Measurements from ENCODE around the gene TLCD5. TPM values are rescaled to one million over a fixed set of nuclear protein-coding genes. Genes with fewer than 3 reads are reported as not detected.

Gene TLCD5
- total RNA-seq, 1 experiment from 2014 or later: 6.0 TPM

DNA sequence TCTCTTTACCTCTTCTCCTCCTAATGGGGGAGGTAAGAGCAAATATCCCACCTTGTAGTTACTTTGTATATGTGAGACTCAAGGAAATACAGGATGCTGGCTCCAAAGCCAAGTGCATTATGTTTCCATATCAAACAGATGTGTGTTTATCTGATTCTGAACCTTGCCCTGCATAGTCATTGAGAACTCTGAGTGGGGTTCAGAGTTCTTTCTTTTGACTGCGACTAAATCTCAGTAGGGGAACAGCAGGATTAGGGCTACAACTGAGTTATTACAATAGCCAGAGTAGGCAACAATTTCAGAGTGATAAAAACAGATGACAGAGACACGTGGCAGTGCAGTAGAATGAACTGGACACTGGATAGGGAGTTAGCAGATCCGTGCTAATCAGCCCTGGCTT lies 34.1 kb upstream of the TLCD5 start:
- CTCF ChIA-PET: no interaction called here
- BruUV-seq (replicated peaks): no TSS peak

DNA sequence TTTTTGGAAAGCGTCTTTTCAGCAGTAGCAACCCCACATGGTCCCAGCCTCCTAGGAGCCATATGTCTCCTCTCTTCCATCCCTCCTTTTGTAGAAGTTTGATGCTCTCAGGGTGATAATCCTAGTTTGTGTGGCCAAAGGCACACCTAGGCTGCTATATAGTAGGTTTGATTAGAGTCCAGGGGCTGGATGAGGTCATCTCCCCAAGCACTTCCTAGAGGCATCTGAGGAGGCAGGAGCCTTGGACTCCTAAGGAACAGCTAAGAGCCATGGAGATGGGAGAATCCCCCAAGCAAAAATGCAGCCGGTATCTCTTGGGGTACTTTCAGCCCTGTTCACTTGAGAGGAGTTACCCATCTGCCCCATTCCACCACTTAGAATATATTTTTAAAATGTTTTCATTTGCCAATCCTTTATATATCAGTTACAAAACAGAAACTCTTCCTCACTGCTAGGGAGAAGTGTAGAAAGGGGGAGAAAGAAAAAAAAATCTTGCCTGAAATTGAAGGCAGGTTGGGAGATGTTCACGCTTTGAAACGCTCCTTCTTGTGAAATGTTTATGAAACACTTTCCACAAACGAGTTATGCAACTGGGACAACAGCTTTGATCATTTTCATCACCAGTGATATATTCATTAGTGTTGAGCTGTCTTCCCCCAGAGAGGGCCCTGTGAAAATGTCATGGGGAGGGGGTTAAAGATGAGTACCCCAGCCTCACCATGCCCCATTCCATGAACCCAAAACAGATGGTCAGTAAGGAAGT lies 31.9 kb upstream of the TLCD5 start:
- no peak for DNase-seq
- no peak overlapping the region for H3K27ac ChIP-seq
- intact Hi-C loops (cut with micrococcal nuclease; ENCODE audit: unreplicated experiment): no loop called here
- H3K79me2 ChIP-seq (ENCODE audit: low read depth): no peaks in the 10 kb centered on the region
- TF ChIP-seq, protein P1, sequence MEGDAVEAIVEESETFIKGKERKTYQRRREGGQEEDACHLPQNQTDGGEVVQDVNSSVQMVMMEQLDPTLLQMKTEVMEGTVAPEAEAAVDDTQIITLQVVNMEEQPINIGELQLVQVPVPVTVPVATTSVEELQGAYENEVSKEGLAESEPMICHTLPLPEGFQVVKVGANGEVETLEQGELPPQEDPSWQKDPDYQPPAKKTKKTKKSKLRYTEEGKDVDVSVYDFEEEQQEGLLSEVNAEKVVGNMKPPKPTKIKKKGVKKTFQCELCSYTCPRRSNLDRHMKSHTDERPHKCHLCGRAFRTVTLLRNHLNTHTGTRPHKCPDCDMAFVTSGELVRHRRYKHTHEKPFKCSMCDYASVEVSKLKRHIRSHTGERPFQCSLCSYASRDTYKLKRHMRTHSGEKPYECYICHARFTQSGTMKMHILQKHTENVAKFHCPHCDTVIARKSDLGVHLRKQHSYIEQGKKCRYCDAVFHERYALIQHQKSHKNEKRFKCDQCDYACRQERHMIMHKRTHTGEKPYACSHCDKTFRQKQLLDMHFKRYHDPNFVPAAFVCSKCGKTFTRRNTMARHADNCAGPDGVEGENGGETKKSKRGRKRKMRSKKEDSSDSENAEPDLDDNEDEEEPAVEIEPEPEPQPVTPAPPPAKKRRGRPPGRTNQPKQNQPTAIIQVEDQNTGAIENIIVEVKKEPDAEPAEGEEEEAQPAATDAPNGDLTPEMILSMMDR (conservative IDR thresholded peaks at IDR 0.05): no peak
- no peak for TF ChIP-seq EZH2 (IDR thresholded peaks at IDR 0.05; ENCODE audit: low read depth)
- BruUV-seq (replicated peaks): no TSS peak
- H3K9me3 ChIP-seq (ENCODE audit: insufficient read depth, low read depth): no peaks in the 10 kb centered on the region
- H3K9me2 ChIP-seq (ENCODE audit: insufficient read depth): no peaks in the 10 kb centered on the region
- H3K36me3 ChIP-seq (ENCODE audit: low read depth): no peaks in the 10 kb centered on the region
- CTCF ChIA-PET: interaction anchor here (0.6 to 1.2 kb wide), 2 partner anchors 57 to 924 kb away, joined by 3 read pairs; no protein-coding TSS in a partner anchor
- H3K4me3 ChIP-seq: no peak overlapping the region
- POLR2A ChIA-PET (ENCODE audit: unreplicated experiment): no interaction called here
- H3F3A ChIP-seq (ENCODE audit: insufficient read depth, low read depth): peaks cover 9% of the 10 kb centered on the region; the same call in 1 of the 2 replicates
- no peaks in the 10 kb centered on the region for H3K27me3 ChIP-seq (ENCODE audit: insufficient read depth, low read depth)
- no peaks in the 10 kb centered on the region for H4K20me1 ChIP-seq (ENCODE audit: insufficient read depth)
- H3K4me1 ChIP-seq (replicated peaks; ENCODE audit: insufficient read depth): peaks cover 37% of the 10 kb centered on the region
- H3K4me2 ChIP-seq: 0 out of 2 replicates have a peak overlapping the region, but pooled peaks have one; percentile 11
- no peak overlapping the region for H2AFZ ChIP-seq

More for the DNA sequence above, 34.1 kb upstream of the TLCD5 start:
- POLR2A ChIA-PET (ENCODE audit: unreplicated experiment): no interaction called here
- H2AFZ ChIP-seq: no peak overlapping the region
- intact Hi-C loops (cut with micrococcal nuclease; ENCODE audit: unreplicated experiment): no loop called here
- H3K9me2 ChIP-seq (ENCODE audit: insufficient read depth): no peaks in the 10 kb centered on the region
- H3F3A ChIP-seq (ENCODE audit: insufficient read depth, low read depth): peaks cover 20% of the 10 kb centered on the region; the same call in 1 of the 2 replicates
- no peaks in the 10 kb centered on the region for H3K36me3 ChIP-seq (ENCODE audit: low read depth)
- no peaks in the 10 kb centered on the region for H3K79me2 ChIP-seq (ENCODE audit: low read depth)
- no peak for DNase-seq
- H3K27me3 ChIP-seq (ENCODE audit: insufficient read depth, low read depth): no peaks in the 10 kb centered on the region
- H3K4me2 ChIP-seq: no peak overlapping the region
- peaks cover 50% of the 10 kb centered on the region for H3K4me1 ChIP-seq (replicated peaks; ENCODE audit: insufficient read depth)
- no peaks in the 10 kb centered on the region for H3K9me3 ChIP-seq (ENCODE audit: insufficient read depth, low read depth)
- TF ChIP-seq, protein P1 (conservative IDR thresholded peaks at IDR 0.05): no peak
- no peak for TF ChIP-seq EZH2 (IDR thresholded peaks at IDR 0.05; ENCODE audit: low read depth)
- H3K4me3 ChIP-seq: no peak overlapping the region
- no peak overlapping the region for H3K27ac ChIP-seq
- H4K20me1 ChIP-seq (ENCODE audit: insufficient read depth): no peaks in the 10 kb centered on the region

DNA sequence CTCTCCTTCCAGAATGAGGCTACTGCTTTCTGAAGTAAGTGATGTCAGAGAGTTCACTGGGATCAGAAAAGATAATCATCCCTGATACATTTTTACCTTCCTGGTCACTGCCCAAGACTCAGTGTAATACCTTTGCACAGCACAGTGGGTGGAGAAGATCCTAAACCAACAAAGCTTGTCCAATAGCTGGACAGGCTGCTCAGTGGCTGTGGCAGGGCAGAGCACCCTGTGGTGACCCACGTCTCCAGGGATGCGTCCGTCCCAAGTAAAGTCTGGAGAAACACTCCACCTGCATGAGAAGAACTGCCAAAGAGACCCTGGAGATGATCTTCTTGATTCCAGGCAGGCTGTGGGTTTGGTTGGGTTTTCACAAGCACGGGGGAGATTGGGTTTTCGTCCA lies 31.0 kb upstream of the TLCD5 start:
- H3K36me3 ChIP-seq (ENCODE audit: low read depth): no peaks in the 10 kb centered on the region
- ChIA-PET POLR2A (ENCODE audit: unreplicated experiment) (no interaction called here), CTCF (interaction anchor here (0.6 to 1.2 kb wide), 2 partner anchors 58 to 924 kb away, joined by 3 read pairs; no protein-coding TSS in a partner anchor)
- H3K79me2 ChIP-seq (ENCODE audit: low read depth): no peaks in the 10 kb centered on the region
- no peak overlapping the region for H3K4me3 ChIP-seq
- no peaks in the 10 kb centered on the region for H4K20me1 ChIP-seq (ENCODE audit: insufficient read depth)
- no TSS peak for BruUV-seq (replicated peaks)
- no peak overlapping the region for H2AFZ ChIP-seq
- H3K4me2 ChIP-seq: no peak overlapping the region
- H3K9me2 ChIP-seq (ENCODE audit: insufficient read depth): no peaks in the 10 kb centered on the region
- H3F3A ChIP-seq (ENCODE audit: insufficient read depth, low read depth): peaks cover 9% of the 10 kb centered on the region; the same call in 1 of the 2 replicates
- H3K9me3 ChIP-seq (ENCODE audit: insufficient read depth, low read depth): no peaks in the 10 kb centered on the region
- TF ChIP-seq, protein P1 (conservative IDR thresholded peaks at IDR 0.05): no peak
- no peak for TF ChIP-seq EZH2 (IDR thresholded peaks at IDR 0.05; ENCODE audit: low read depth)
- no peak for DNase-seq
- H3K27ac ChIP-seq: no peak overlapping the region
- peaks cover 33% of the 10 kb centered on the region for H3K4me1 ChIP-seq (replicated peaks; ENCODE audit: insufficient read depth)
- H3K27me3 ChIP-seq (ENCODE audit: insufficient read depth, low read depth): no peaks in the 10 kb centered on the region
- intact Hi-C loops (cut with micrococcal nuclease; ENCODE audit: unreplicated experiment): no loop called here
